Activated CD8-positive, alpha-beta memory T cell treated with anti-CD3 and anti-CD28 coated beads for 36 hours (primary cell): ENCODE measurements around the gene ZNF384. TPM values are rescaled to one million over a fixed set of nuclear protein-coding genes. Genes with fewer than 3 reads are reported as not detected.

Source experiments
- CTCF ChIA-PET: fragments of 350-600 bp; sonication (Branson Sonifier 250); formaldehyde crosslinking; loops from one replicate; lab custom pipeline; 2021; ENCODE audit warnings: antibody characterized with exemption; lab: Charles Lee
- POLR2A ChIA-PET: fragments of 350-600 bp; sonication (Branson Sonifier 250); formaldehyde crosslinking; loops from one replicate; lab custom pipeline; 2021; ENCODE audit warnings: antibody characterized with exemption; lab: Charles Lee
- total RNA-seq, 2 experiments: library from RNA; stranded (reverse); gene quantifications; one replicate each; pipeline ENCODE4 v1.2.3, GENCODE V29; 2021

The ZNF384 gene
- total RNA-seq, 2 experiments from 2014 or later = 59.3 to 59.8 TPM

DNA sequence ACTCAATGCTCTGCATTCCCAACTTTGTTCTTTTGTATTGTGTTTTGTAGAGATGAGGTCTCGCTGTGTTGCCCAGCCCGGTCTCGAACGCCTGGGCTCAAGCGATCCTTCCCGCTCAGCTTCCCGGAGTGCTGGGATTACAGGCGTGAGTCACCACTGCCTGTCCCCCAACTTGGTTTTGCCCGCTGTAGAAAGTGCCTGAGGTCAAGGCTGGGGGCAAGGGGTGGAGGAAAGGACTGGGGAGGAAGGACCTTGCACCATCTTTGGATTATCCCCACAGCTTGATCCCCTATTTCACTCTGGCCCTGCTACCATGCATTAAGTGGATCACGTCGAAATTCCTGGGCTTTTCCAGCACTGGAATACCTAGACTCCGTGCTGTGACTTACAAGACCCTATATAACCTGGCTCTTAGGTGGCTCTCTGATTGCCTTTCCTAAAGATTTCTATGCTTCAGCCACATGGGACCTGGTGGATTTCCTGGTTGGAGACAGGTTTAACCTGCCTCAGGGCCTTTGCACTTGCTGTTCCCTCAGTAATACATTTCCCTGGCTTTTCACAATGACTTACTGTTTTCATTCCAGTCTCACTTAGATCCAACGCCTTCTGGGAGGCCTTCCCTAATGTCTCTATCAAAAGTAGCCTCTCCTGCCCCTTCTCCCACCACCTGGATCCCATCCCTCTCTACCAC, 12.0 kb upstream of the ZNF384 start:
- CTCF ChIA-PET = no interaction called here
- POLR2A ChIA-PET = interaction anchor here (1.2 kb wide), 1 partner anchor 12 kb away, joined by 3 read pairs; the partner anchor contains the start of gene ZNF384

DNA sequence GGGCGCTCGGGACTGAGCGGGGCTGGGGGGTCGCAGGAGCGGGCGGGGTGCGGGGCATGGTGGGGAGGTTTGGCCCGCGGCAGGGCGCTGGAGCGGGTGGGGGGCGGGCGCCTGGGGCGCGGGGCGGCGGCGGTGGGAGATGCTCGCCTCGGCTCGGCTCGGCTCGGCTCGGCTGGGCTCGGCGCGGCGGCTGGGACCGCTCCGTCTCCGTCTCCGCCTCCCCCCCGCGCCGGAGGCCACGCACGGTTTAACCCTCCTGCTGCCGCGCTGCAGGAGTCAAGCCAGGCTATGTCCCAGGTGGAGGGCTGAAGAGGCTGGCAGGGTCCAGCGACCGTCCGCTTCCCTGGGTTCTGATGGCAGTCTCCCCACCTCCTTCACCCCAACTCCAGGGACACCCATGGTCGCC, 11.5 kb upstream of the ZNF384 start, which contains the start of gene PIANP:
PIANP (minus strand) TSS at position 170 of the 406 bp plus-strand sequence. CDS start 2,754 bp downstream, outside the sequence.
- ChIA-PET POLR2A (interaction anchor here (1.2 kb wide), 1 partner anchor 11 kb away, joined by 3 read pairs; the partner anchor contains the start of gene ZNF384), CTCF (no interaction called here)

DNA sequence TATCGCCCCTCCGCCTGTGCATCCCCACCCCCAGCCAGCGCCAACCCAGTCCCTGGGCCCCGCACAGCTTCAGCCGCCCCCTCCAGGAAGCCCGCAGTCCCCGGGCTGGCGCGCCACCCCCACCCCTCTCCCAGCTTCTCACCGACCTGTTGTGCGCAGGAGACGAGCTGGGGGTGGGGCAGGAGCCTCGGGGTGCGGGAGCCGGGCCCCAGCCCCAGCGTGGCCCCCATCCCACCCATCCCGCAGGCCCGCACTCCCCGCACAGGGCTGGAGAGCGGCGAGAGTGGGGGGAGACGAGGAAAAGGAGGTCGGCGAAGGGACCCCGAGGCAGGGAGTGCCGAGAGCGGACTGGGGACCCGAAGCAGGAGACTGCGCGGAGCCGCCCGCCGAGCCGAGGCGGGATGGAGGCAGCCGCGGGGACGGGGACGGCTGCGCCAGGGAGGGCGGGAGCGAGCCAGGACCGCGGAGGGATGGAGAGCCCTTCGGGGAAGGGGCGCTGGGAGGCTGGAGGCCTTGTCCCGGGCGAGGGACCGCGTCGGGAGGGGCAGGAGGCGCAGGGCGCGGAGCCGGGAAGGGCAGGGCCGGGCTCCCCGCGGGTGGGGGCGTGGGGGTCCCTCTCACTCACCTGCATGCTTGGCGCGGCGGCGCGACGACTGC, 10.9 kb upstream of the ZNF384 start:
- ChIA-PET CTCF (interaction anchor here (0.6 to 1.0 kb wide), 4 partner anchors 10 to 79 kb away, joined by 3 to 4 read pairs (median 3); no protein-coding TSS in a partner anchor), POLR2A (interaction anchor here (0.5 to 0.6 kb wide), 2 partner anchors 128 to 354 kb away, joined by 3 read pairs; partner anchors contain the start of gene P3H3)

DNA sequence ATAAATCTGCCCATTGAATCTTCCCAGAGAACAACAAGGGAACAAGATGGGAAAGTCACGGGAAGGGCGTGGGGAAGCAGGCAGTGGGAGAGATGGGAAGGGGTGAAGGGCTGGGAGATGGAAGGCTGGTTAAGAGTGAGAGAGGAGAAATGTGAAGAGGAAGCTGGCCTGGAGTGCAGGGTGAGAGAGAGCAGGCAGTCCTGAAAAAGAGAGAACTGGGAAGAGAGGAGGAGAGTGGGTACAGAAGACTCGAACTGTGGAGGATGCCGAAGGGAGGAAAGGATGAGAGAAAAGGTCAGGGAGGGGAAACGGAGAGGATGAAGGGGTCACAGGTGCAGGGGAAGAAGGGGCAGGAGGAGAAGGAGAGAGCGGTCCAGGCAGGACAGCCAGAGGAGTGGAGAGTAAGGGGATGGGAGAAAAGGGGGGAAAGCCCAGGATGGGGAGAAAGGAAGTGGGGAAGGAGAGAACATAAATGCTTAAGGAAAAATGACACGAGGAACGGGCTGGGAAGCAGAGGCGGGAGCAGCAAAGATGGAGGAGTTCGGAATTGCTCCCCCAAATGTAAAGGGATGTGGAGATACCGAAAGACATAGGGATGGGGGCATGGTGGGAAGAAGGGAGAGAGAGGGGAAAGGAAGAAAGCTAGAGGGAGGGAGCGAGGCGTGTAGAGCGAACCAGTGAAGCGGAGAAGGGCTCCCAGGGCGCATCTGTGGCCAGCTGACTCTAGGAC, 10.2 kb upstream of the ZNF384 start:
- ChIA-PET POLR2A (interaction anchor here (0.5 to 0.9 kb wide), 3 partner anchors 10 to 353 kb away, joined by 3 to 4 read pairs (median 3); partner anchors contain the start of genes P3H3 and ZNF384), CTCF (interaction anchor here (0.6 to 1.0 kb wide), 4 partner anchors 10 to 78 kb away, joined by 3 to 4 read pairs (median 3); no protein-coding TSS in a partner anchor)

DNA sequence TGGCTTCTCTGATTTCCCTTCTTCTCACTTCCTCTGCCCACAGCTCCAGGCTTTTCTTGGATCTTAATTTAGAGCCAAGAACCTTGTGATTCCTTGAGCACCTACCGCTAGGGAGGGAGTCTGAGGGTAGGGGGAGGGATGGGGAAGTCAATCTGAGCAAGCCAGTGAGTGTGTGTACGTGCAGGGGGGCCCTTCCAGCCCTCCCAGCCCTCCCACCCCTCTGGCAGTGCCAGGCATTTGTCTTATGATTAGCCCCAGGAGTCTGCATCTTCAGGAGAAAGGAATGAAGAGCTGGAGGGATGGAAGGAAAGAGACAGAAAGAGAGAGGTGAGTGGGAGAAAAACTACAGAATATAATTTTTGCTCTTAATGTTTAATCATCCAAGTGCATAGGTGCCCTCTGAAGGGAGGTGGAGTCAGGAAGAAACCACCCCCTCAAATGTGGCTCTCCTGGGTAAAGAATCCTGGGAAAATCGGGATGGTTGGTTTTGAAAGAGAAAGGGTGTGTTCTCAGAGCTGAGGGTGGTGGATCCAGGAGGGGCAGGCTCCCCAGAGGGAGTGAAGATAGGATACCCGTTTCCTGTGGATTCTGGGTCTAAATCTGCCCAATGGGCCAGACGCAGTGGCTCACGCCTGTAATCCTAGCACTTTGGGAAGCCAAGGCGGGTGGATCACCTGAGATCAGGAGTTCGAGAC, 9.3 kb upstream of the ZNF384 start:
- CTCF ChIA-PET = no interaction called here
- POLR2A ChIA-PET = interaction anchor here (0.9 kb wide), 1 partner anchor 9 kb away, joined by 4 read pairs; the partner anchor contains the start of gene ZNF384

DNA sequence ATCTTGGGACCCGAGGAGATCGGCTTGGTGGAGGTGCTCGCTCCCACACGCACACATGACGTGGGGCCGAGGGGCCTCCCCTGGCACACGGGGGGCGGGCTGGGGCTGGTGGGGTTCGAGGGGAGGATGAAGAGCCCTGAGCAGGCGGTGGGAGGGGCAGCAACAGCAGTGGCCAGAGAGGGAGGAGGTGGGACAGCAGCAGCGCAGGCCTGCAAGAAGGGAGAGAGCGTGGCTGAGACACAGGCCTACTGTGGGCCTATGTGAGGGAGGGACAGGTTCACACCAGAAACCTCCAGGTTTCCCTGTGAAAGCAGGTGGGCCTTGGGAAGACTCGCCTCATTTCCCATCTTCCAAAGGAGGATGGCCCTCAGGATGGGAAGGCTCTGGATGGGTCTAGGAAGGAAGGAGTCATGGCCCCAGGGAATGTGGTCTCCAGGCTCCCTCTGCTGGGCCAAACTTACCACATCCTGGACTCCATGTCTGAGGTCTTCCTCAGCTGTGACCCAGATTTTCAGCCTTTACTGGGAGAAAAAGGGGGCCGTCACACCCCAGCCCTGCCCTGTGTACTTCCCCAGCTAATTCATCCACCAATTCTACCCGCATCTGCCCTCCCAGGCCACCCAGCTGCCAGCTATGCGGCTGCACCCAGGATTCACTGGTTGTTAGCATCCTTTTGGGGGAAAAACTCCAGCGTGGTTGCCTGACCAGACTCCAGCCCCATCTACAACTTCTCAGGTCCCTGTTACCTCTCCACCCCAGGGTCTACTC, 8.6 kb upstream of the ZNF384 start:
- ChIA-PET CTCF (no interaction called here), POLR2A (interaction anchor here (0.6 kb wide), 1 partner anchor 8 kb away, joined by 10 read pairs; no protein-coding TSS in a partner anchor)

DNA sequence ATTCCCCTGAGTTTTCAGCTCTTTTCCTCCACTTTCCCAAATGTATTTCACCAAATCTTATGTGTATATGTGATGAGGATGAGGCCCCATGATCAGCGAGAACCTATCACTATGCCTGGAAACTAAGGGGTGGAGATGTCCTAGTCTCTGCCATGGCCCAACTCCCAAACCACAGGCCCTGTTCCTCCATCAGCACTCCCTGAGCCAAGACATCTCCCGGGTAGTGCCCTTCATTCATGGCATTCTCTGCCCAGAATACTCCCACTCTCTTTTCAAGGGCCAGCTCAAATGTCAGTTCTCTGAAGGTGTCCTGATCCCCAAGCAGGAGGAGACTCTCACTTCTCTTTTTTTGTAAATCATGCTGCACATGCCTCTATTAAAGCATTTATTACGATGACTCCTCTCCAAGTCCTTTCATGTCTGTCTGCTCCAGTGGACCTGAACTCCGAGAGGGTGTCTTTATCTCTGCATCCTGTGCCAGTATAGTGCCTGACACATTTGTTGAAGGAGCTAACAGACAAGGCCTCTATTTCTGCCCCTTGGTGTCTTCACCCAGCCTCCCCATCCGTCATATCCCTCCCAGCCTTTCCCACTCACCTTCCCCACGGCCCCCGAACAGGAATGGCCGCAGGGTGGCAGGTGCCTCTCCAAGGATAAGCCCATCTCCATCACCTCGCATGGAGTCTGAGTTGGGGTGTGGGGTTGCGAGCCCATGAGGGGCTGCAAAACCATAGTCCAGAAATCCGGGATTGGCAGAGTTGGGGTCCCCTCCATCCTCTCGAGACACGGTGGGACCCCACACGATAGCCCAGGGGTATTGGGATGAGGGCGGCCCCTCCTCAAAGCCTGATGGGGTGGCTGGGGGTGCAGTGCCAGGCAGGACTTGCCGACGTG, 7.8 kb upstream of the ZNF384 start:
- ChIA-PET CTCF (no interaction called here), POLR2A (interaction anchor here (0.6 kb wide), 1 partner anchor 9 kb away, joined by 10 read pairs; no protein-coding TSS in a partner anchor)

DNA sequence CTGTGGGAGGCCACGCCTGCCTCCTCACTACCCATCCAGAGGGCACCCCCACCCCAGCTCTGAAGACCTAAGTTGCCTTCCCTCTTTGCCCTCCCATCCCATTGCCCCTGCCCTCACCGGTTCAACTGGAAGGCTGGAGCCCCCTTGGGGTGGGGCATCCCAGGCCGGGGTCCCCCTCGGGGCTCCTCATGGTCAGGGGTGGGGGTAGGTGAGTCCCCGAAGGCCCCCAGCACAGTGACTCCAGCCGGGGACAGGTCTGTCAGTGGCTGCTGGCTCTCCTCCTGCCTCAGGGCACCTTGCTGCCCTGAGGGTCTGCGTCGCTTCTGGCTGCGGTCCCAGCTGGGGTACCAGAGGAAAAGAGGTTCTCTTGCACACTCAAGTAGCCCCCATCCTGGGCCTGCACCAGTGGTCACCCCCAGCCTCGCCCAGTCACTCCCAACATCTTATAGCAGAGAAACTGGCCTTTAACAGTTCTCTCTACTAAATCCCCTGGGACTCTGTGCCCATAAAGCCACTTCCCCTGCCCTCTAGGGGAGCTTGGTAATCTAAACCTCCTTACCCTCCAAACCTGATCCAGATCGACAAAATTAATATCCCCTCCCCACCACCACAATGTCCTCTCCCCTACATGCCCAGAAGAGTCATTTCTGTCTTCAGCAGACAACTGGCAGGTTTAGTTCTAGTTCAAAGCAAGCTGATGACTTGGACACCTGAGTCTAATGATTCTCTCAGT, 6.3 kb upstream of the ZNF384 start:
- CTCF ChIA-PET = interaction anchor here (0.7 kb wide), 1 partner anchor 26 kb away, joined by 4 read pairs; no protein-coding TSS in a partner anchor
- POLR2A ChIA-PET = no interaction called here

DNA sequence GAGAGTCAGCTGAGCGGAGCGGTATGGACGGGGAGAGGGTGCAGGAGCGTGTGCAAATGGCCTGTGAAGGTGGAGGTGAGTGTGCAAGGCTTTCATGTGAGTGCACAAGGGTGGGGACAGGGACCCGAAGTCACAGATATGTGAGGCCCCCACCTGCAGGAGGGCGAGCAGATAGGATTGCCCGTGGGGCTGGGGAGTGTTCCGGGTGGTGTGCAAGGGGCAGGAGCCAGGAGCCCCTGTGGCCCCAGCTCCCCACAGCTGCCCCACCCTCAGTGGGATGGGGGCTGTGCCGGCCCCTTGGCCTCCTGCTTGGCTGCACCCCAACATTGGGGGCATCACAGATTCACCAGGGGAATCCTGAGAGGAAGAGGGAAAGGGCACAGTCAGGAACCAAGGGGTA, 5.5 kb upstream of the ZNF384 start:
- POLR2A ChIA-PET = no interaction called here

DNA sequence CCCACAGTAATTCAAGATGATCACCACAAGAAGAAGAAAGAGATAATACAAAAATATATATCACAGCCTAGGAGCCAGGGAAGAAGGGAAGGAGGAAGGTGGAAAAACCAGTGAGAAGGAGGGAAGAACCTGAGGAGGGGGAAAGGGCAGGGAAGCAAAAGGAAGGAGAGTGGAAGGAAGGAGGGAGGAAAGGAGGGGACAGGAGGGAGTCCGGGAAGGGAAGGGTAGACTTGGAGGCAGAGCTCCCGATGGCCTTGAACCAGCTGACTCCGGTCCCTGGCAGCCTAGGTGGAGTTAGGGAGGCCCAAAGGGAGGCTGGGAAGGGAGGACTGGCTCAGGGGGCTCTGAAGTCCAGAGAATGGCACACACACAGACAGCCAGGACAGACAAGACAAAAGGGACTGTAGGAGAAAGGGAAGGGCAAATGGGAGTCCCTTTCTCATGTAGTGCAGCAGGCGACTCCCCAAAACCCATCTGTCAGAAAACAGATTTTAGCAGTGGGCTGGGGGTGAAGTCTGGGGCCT, 4.7 kb upstream of the ZNF384 start:
- ChIA-PET CTCF (interaction anchor here (0.9 kb wide), 1 partner anchor 136 kb away, joined by 3 read pairs; no protein-coding TSS in a partner anchor), POLR2A (no interaction called here)

More for the DNA sequence above, 5.5 kb upstream of the ZNF384 start:
- CTCF ChIA-PET = no interaction called here

DNA sequence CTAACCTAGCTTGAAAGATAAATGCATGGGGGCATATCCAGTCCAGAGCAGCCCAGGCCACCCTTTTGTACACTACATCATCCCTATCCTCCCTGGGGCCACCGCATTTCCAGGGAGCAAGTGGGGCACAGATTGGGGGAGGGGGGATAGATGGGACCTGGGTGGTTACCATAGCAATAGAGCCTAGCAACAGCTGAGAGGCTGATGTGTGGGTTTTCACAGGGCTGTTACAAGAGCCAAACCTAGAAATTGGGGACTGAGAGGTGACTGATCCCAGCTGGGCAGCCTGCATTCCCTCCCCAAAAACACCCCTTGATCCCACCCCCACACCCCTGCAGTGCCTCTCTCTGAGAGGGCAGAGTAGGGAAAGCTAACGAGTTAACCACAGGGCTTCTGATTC, 3.7 kb upstream of the ZNF384 start:
- ChIA-PET CTCF (interaction anchor here (0.6 to 1.5 kb wide), 3 partner anchors 31 to 135 kb away, joined by 3 to 5 read pairs (median 3); partner anchors contain the start of gene COPS7A), POLR2A (no interaction called here)

DNA sequence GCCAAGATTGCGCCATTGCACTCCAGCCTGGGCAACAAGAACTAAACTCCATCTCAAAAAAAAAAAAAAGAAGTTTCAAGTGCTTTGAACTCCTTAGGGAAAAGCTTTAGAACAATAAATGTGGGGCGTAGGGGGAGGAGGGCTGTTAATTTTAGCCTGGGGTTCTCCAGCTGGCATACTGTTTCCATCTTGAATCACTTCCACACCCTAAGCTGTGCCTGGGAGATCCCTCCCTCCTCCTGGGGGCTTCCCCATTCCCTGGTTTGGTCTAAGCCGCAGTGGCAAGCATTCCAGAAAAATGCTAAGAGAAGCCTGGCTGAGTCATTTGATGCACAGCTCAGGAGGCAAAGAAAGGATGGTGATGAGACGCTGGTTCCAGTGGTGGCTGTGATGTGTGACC, 2.3 kb upstream of the ZNF384 start:
- ChIA-PET CTCF (interaction anchor here (0.5 to 1.0 kb wide), 3 partner anchors 9 to 451 kb away, joined by 3 read pairs; no protein-coding TSS in a partner anchor), POLR2A (no interaction called here)

DNA sequence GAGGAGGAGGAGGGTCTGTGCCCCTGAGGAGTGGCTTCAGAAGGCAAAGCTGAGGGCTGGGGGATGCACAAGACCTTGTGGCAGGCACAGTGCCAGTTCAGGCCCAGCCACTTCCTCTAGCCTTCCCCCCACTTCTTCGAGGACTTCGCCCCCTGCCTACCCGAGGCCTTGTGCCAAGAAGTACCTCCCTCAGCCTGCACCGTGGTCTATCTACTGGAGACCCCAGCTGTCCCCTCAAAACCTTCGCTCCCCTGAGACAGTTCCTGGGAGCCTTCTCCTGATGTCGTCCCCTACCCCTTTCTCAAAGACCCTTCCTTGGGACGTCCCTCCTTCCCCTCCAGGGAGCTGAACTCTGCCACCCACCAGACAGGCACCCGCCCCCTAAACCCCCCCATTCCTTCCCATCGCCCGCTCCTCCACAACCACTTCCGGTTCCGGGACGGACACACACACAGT, 604 bp downstream of the ZNF384 start:
- ChIA-PET CTCF (interaction anchor here (0.6 to 2.2 kb wide), 12 partner anchors 33 to 184 kb away, joined by 3 to 12 read pairs (median 4); partner anchors contain the start of genes COPS7A and PTMS), POLR2A (interaction anchor here (0.6 to 2.3 kb wide), 14 partner anchors 24 to 286 kb away, joined by 3 to 52 read pairs (median 4); partner anchors contain the start of genes CDCA3, COPS7A, GAPDH and MLF2)

DNA sequence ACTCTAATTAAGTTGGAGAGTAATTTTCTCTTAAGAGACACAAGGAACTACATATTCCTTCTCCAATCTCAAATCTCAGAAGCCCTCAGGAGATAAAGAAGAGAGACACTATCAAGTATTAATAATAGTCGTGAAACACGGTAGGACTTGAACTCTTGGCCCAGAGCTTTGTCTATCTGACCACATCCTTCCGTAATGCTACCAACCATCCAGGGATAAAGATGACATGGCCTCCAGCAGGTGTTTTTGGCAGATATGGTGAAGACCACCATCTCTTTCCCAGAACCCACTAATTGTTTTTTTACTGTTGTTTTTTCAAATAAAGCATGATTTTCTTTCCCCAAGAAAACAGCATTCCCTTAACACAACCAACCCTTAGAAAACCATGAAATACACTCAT, 3.4 kb downstream of the ZNF384 start:
- POLR2A ChIA-PET = no interaction called here

DNA sequence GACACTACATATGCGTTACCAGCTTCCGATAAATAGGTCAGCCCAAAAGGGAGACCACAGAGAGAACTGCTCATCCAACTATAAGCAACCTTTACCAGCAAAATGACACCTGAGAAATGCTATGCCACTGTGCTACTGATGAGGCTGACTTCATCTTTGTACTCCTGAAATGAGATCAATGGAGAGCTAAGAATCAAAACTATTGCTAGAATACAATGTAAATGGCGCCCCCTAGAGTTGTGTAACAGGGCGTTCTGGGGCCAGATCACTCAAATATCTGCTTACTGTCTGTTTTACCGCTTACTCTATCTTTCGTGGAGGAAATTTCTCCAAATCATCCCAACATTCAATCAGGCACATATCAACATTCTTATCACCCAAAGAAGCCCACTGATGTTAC, 4.6 kb downstream of the ZNF384 start:
- POLR2A ChIA-PET = interaction anchor here (0.8 kb wide), 1 partner anchor 68 kb away, joined by 4 read pairs; no protein-coding TSS in a partner anchor
- CTCF ChIA-PET = interaction anchor here (0.6 to 2.5 kb wide), 20 partner anchors 11 to 112 kb away, joined by 3 to 9 read pairs (median 3); partner anchors contain the start of genes COPS7A, MLF2 and PTMS

More for the DNA sequence above, 3.4 kb downstream of the ZNF384 start:
- CTCF ChIA-PET = interaction anchor here (0.7 to 2.5 kb wide), 9 partner anchors 12 to 153 kb away, joined by 3 to 6 read pairs (median 4); partner anchors contain the start of genes COPS7A, MLF2 and PTMS
